PC-9 (cell line): Measurements from ENCODE around the gene SNUPN.

Source experiments
- EZH2 ChIP-seq: fragments of 200-600 bp; sonication (generic); IDR thresholded peaks from 2 replicates; pipeline ENCODE4 v1.8.0; 2017; ENCODE audit warnings: antibody characterized with exemption, low read depth
- TF ChIP-seq, protein P1 (sequence below): fragments of 200-600 bp; sonication (generic); conservative IDR thresholded peaks from 2 replicates; pipeline ENCODE4 v1.6.1; 2017; ENCODE audit warnings: mixed run types, antibody characterized with exemption, mild to moderate bottlenecking, moderate library complexity

DNA sequence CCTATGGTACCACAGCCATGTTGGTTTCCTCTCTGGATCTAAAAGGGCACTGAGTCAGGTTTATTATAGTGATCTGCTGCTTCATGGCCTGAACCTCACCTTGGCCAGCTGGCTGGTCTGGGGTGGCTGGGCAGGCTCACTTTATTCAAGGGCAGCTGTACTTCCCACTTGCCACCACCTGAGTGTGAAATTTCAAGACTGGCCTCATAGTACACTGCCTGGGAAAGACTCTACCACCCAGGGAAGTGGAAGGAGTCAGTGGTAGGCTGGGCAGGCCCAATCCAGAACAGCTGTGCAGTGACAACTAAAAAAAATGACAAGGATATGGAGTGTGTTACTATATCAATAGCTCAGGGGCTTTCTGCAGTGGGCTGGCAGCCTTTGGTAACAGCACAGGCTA lies 8.8 kb downstream of the SNUPN start:
- TF ChIP-seq, protein P1, sequence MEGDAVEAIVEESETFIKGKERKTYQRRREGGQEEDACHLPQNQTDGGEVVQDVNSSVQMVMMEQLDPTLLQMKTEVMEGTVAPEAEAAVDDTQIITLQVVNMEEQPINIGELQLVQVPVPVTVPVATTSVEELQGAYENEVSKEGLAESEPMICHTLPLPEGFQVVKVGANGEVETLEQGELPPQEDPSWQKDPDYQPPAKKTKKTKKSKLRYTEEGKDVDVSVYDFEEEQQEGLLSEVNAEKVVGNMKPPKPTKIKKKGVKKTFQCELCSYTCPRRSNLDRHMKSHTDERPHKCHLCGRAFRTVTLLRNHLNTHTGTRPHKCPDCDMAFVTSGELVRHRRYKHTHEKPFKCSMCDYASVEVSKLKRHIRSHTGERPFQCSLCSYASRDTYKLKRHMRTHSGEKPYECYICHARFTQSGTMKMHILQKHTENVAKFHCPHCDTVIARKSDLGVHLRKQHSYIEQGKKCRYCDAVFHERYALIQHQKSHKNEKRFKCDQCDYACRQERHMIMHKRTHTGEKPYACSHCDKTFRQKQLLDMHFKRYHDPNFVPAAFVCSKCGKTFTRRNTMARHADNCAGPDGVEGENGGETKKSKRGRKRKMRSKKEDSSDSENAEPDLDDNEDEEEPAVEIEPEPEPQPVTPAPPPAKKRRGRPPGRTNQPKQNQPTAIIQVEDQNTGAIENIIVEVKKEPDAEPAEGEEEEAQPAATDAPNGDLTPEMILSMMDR = no peak
- TF ChIP-seq EZH2 = no peak
